Left ventricle myocardium superior (tissue), 1 donor: ENCODE measurements around the gene RARS2. TPM values are rescaled to one million over a fixed set of nuclear protein-coding genes. Genes with fewer than 3 reads are reported as not detected.
"Not testable (repeated sequence)": the region's sequence is repeated elsewhere in the genome, so short reads cannot be mapped to it uniquely, and the experiment has no call there.

ENCODE experiments used
- ATAC-seq: fragments of 200-7000 bp; cut with Tn5 transposase; one replicate; pipeline ENCODE4 v1.9.1; 2020; ENCODE audit warnings: mild to moderate bottlenecking, moderate library complexity
- DNase-seq: peaks from one replicate; pipeline ENCODE4 v3.0.0-alpha.2; 2020
- intact Hi-C: fragments of 100-400 bp; cut with micrococcal nuclease; formaldehyde crosslinking; loops from one replicate; pipeline ENCODE4 v1.11.0; 2022
- total RNA-seq: library from RNA; stranded (reverse); fragmentation: NEBNext Ultra II Directional; extraction: Animal tissue kit (Norgen Biotek cat#: 25700); gene quantifications from one replicate; pipeline ENCODE4 v1.2.1, GENCODE V29; 2021
- donor health status: DM: no; HTN: yes; CAD: no; lungs with severe emphysema.

Gene RARS2
- total RNA-seq, 1 donor from 2014 or later = 19.2 TPM

DNA sequence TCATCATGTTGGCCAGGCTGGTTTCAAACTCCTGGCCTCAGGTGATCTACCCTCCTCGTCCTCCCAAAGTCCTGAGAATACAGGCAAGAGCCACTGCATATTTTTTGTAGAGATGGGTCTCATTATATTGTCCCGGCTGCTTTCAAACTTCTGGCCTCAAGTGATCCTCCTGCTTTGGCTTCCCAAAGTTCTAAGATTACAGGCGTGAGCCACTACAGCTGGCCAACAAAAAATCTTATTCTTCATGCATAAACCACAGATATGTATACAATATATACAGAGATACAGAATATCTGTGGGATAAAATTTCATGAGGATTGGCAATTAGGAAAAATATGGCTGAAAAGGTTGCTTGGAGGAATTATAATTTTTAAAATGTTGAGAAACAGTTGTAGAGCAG is 67.1 kb downstream of the RARS2 start:
- ATAC-seq = no peak
- no peak for DNase-seq
- intact Hi-C loops = no loop called here

DNA sequence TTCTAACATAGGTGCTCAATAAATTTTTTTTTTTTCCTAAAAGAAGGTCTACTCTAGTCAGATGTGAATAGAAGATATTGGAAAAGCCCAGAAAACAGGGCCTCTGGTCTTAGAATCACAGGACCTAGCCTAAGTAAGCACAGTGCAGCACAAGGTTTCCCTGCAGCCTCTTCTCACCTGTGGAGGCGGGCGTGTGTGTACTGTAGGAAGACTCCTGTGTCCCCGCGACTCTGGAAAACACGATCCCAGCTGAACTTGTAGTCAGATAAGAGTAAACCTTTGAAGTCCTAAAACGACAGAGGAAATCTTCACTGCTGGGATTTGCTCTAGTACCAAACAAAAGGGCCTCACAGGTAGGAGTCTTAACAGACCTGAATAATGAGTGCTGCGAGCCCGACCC is 71.3 kb downstream of the RARS2 start:
- ATAC-seq = no peak
- intact Hi-C loops = no loop called here
- no peak for DNase-seq

- intact Hi-C loops = no loop called here
- ATAC-seq (no peak), DNase-seq (no peak)
These were observed 75.0 kb downstream of the RARS2 start for GRCh38 chr6:87514831-87515230.

GRCh38 chr6:87504441-87504840 is 85.3 kb downstream of the RARS2 start:
- intact Hi-C loops = no loop called here
- DNase-seq (no peak), ATAC-seq (peak; percentile 41)

DNA sequence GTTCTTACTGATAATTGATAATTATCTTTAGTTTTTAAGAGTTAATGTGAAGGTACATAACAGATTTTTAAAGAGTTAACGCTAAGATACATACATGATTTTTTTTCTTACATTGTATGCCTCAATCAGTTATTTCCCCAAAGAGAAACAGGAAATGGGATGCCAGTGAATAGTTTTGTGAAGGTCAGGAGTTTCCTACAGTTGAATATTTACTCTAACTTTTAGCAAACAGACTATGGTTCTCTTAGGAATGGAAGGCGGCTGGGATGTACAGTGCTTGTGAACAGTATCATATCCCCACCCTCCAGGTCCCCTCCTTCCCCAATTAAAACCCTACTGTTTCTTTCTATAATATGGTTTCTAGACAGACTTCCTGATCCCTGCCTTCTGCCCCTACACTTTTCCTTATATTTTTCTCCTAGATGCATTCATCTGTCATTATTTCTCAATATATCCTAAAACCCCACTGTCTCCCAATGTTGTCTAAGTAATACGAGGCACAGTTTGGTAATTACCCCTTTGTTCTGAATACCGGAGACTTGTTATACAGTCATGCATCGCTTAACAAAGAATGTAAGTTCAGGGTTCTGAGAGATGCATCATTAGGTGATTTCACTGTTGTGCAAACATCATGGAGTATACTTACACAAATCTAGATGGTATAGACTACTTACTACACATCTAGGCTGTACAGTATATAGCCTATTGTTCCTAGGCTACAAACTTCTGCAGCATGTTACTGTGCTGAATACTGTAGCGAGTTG is 87.8 kb downstream of the RARS2 start:
- ATAC-seq (no peak), DNase-seq (no peak)
- intact Hi-C loops = no loop called here

- intact Hi-C loops = no loop called here
- DNase-seq (no peak), ATAC-seq (no peak)
These were observed 91.7 kb downstream of the RARS2 start for GRCh38 chr6:87498048-87498447.

DNA sequence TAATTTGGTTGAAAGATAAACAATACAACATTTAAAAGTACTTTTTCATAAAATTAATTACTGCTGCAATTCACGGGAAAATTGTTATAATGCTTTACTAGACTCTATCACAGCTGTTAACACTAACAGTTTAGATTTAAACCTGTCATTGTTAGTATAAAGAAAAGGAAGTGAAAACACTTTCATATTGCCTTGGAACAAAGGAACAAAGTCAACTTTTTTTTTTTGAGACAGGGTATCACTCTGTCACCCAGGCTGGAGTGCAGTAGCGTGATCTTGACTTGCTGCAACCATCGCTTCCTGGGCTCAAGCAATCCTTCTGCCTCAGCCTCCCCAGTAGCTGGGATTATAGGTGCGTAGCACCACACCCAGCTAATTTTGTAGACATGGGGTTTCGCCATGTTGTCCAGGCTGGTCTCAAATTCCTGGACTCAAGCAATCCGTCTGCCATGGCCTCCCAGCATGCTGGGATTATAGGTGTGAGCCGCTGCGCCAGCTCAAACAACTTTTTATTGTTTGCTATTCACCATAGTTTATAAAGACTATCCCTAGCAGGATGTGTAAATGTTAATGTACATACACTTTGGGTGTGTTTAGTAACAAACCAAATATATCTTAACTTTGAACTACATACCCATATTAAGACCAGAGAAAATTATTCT is 94.9 kb downstream of the RARS2 start:
- no peak for ATAC-seq
- no peak for DNase-seq
- intact Hi-C loops = no loop called here

- ATAC-seq, DNase-seq, intact Hi-C loops: not testable (repeated sequence)
These were observed 100.5 kb downstream of the RARS2 start for GRCh38 chr6:87489326-87489725.

- ATAC-seq (no peak), DNase-seq (no peak)
- intact Hi-C loops = no loop called here
These were observed 102.2 kb downstream of the RARS2 start for GRCh38 chr6:87487555-87487954.

- DNase-seq (no peak), ATAC-seq (no peak)
- intact Hi-C loops = no loop called here
These were observed 105.3 kb downstream of the RARS2 start for GRCh38 chr6:87484491-87484890.

- intact Hi-C loops = no loop called here
- DNase-seq (peak; percentile 37), ATAC-seq (no peak)
These were observed 105.9 kb downstream of the RARS2 start for GRCh38 chr6:87483929-87484328.

DNA sequence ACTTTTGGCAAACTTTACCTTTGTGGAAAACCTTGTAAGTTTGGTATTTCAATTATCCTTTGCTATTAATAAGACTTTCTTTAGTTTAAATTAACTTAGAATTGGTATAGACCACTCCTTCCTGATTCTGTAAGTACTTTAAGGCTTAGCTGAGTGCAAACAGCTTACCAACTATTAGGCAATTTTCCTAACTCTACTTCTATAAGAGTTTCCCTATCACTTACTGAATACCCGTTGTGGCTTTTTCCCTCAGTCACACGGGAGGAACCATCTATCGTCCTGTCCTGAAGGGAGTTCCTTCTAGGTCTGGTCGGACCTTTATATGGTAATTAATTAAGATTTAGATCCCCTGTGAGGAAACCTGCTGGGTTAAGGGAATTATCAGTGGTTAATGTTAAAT is 107.4 kb downstream of the RARS2 start:
- DNase-seq = no peak
- intact Hi-C loops = no loop called here
- no peak for ATAC-seq

GRCh38 chr6:87481931-87482330 is 107.9 kb downstream of the RARS2 start:
- intact Hi-C loops = no loop called here
- ATAC-seq (no peak), DNase-seq (no peak)

DNA sequence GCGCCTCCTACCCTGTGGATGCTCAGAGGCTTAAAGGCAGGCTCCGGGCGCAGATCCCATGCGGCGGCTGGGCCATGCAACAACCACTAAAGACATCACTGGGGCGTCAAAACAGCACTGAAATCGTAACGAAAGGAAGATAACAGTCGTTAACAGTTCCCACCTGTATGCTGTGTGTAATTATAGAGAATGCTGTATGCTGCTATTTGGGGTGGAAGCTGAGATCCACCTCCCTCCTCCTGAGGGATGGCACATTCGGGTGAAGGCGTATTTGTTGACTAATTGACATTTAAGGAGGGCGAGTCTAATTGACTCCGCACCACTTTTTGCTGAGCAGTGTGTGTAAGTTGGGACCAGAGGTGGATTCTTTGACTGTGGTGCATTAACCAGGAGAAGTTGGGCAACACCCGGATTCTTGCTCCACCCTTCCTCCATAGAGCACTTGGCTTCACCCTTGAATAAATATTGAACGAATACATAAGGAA is 116.3 kb downstream of the RARS2 start:
- intact Hi-C loops = no loop called here
- DNase-seq (no peak), ATAC-seq (no peak)

- intact Hi-C loops = no loop called here
- peak; percentile 93 for DNase-seq
- ATAC-seq = peak; percentile 100
These were observed 117.0 kb downstream of the RARS2 start, which contains the start of gene SLC35A1 for GRCh38 chr6:87472525-87473418. Gene SLC35A1 (plus strand): TSS chr6:87472974. CDS start chr6:87473004, 30 bp downstream.

- ATAC-seq (no peak), DNase-seq (no peak)
- intact Hi-C loops = no loop called here
These were observed 124.7 kb downstream of the RARS2 start for GRCh38 chr6:87465051-87465450.
